IPS-18a (cell line): ENCODE measurements around the gene ANK3.

Source experiments
- H3K27ac ChIP-seq: one replicate; pipeline ENCODE4 v1.5.1; 2013; ENCODE audit warnings: low read length
- H3K27me3 ChIP-seq: one replicate; pipeline ENCODE4 v1.6.1; 2013; ENCODE audit warnings: mild to moderate bottlenecking, low read length; ENCODE audit not compliant: control insufficient read depth, insufficient read depth
- H3K36me3 ChIP-seq: one replicate; pipeline ENCODE4 v1.6.1; 2013; ENCODE audit warnings: low read depth, low read length; ENCODE audit not compliant: control insufficient read depth
- H3K4me1 ChIP-seq: one replicate; pipeline ENCODE4 v1.6.1; 2013; ENCODE audit warnings: low read depth, low read length; ENCODE audit not compliant: control insufficient read depth
- H3K4me3 ChIP-seq: one replicate; pipeline ENCODE4 v1.5.1; 2013; ENCODE audit warnings: low read length
- H3K9ac ChIP-seq: one replicate; pipeline ENCODE4 v1.6.1; 2013; ENCODE audit warnings: mild to moderate bottlenecking, low read length, moderate library complexity
- H3K9me3 ChIP-seq: one replicate; pipeline ENCODE4 v1.6.1; 2013; ENCODE audit warnings: low read depth, low read length; ENCODE audit not compliant: control insufficient read depth

ANK3 gene

GRCh38 chr10:60155943-60156683 is 233.6 kb downstream of the ANK3 start:
- Histone ChIP-seq H3K36me3 (no peaks in the 10 kb centered on the region), H3K9ac (no peak overlapping the region), H3K9me3 (no peaks in the 10 kb centered on the region)

GRCh38 chr10:60155099-60155877 is 234.4 kb downstream of the ANK3 start:
- no peaks in the 10 kb centered on the region for H3K4me1 ChIP-seq
- no peak overlapping the region for H3K4me3 ChIP-seq
- no peaks in the 10 kb centered on the region for H3K27me3 ChIP-seq
- no peak overlapping the region for H3K27ac ChIP-seq
- H3K9me3 ChIP-seq, result no peaks in the 10 kb centered on the region
- no peaks in the 10 kb centered on the region for H3K36me3 ChIP-seq
- no peak overlapping the region for H3K9ac ChIP-seq

More at GRCh38 chr10:60155943-60156683, 233.6 kb downstream of the ANK3 start:
- H3K27me3 ChIP-seq, result no peaks in the 10 kb centered on the region
- no peaks in the 10 kb centered on the region for H3K4me1 ChIP-seq
- H3K27ac ChIP-seq, result no peak overlapping the region
- H3K4me3 ChIP-seq, result no peak overlapping the region

- no peaks in the 10 kb centered on the region for H3K4me1 ChIP-seq
- H3K4me3 ChIP-seq, result no peak overlapping the region
- no peak overlapping the region for H3K27ac ChIP-seq
- H3K9me3 ChIP-seq, result no peaks in the 10 kb centered on the region
- H3K36me3 ChIP-seq, result no peaks in the 10 kb centered on the region
- no peak overlapping the region for H3K9ac ChIP-seq
- H3K27me3 ChIP-seq, result no peaks in the 10 kb centered on the region
Observed at GRCh38 chr10:60149003-60149402, 240.7 kb downstream of the ANK3 start.

- H3K9me3 ChIP-seq, result no peaks in the 10 kb centered on the region
- H3K4me3 ChIP-seq, result no peak overlapping the region
- no peaks in the 10 kb centered on the region for H3K27me3 ChIP-seq
- no peak overlapping the region for H3K9ac ChIP-seq
- no peak overlapping the region for H3K27ac ChIP-seq
- no peaks in the 10 kb centered on the region for H3K36me3 ChIP-seq
- H3K4me1 ChIP-seq, result no peaks in the 10 kb centered on the region
Observed at GRCh38 chr10:60148266-60148840, 241.3 kb downstream of the ANK3 start.

GRCh38 chr10:60147576-60148265 is 242.0 kb downstream of the ANK3 start:
- Histone ChIP-seq H3K4me1 (no peaks in the 10 kb centered on the region), H3K4me3 (no peak overlapping the region), H3K36me3 (no peaks in the 10 kb centered on the region), H3K27ac (no peak overlapping the region), H3K27me3 (no peaks in the 10 kb centered on the region), H3K9ac (no peak overlapping the region), H3K9me3 (no peaks in the 10 kb centered on the region)

GRCh38 chr10:60147025-60147424 is 242.7 kb downstream of the ANK3 start:
- H3K4me1 ChIP-seq, result no peaks in the 10 kb centered on the region
- no peaks in the 10 kb centered on the region for H3K36me3 ChIP-seq
- H3K9ac ChIP-seq, result no peak overlapping the region
- no peaks in the 10 kb centered on the region for H3K27me3 ChIP-seq
- H3K9me3 ChIP-seq, result no peaks in the 10 kb centered on the region
- H3K4me3 ChIP-seq, result no peak overlapping the region
- no peak overlapping the region for H3K27ac ChIP-seq

GRCh38 chr10:60144099-60144498 is 245.6 kb downstream of the ANK3 start:
- Histone ChIP-seq H3K4me1 (peaks cover 16% of the 10 kb centered on the region), H3K4me3 (no peak overlapping the region), H3K9ac (no peak overlapping the region), H3K36me3 (no peaks in the 10 kb centered on the region), H3K27me3 (no peaks in the 10 kb centered on the region), H3K9me3 (no peaks in the 10 kb centered on the region), H3K27ac (no peak overlapping the region)

- Histone ChIP-seq H3K9me3 (no peaks in the 10 kb centered on the region), H3K36me3 (no peaks in the 10 kb centered on the region), H3K27ac (no peak overlapping the region), H3K4me3 (no peak overlapping the region), H3K4me1 (peaks cover 22% of the 10 kb centered on the region), H3K27me3 (no peaks in the 10 kb centered on the region), H3K9ac (no peak overlapping the region)
Observed at GRCh38 chr10:60142736-60143135, 246.9 kb downstream of the ANK3 start.

GRCh38 chr10:60141896-60142559 is 247.6 kb downstream of the ANK3 start:
- H3K9me3 ChIP-seq, result no peaks in the 10 kb centered on the region
- H3K4me1 ChIP-seq, result peaks cover 22% of the 10 kb centered on the region
- H3K36me3 ChIP-seq, result no peaks in the 10 kb centered on the region
- H3K4me3 ChIP-seq, result no peak overlapping the region
- H3K27ac ChIP-seq, result no peak overlapping the region
- H3K27me3 ChIP-seq, result no peaks in the 10 kb centered on the region
- H3K9ac ChIP-seq, result no peak overlapping the region

GRCh38 chr10:60140651-60141632 is 248.7 kb downstream of the ANK3 start:
- Histone ChIP-seq H3K36me3 (no peaks in the 10 kb centered on the region), H3K4me3 (peak overlapping the region; percentile 93), H3K4me1 (peaks cover 22% of the 10 kb centered on the region), H3K27ac (peak overlapping the region; percentile 96), H3K9me3 (no peaks in the 10 kb centered on the region), H3K9ac (peak overlapping the region; percentile 89), H3K27me3 (no peaks in the 10 kb centered on the region)
